ENCODE data around the gene MAGEF1. TPM values are rescaled to one million over a fixed set of nuclear protein-coding genes. Genes with fewer than 3 reads are reported as not detected.

MAGEF1 gene
- total and polyA plus RNA-seq, 9 of the 15 experiments (the other 6 are each of a cell fraction or from before 2014, with no cell fraction given) = 1.5 to 39.1 (median 19.8) TPM

DNA sequence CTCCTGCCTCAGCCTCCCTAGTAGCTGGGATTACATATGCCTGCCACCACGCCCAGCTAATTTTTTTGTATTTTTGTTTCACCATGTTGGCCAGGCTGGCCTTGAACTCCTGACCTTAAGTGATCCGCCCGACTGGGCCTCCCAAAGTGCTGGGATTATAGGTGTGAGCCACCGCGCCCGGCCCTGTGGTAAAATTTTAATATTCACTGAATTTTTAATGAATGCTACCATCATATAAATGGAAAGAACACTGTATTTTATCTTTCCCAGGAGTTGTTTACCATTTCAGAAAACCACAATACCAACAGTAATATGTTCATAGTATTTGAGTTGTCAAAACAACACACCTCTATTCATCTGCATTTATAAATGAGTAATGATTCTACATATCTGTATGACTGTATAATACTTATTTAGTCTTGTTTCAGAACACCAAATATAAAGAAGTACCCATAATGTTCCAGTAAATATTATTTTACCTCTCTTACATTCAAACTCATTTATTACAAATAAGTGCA is 16.2 kb upstream of the MAGEF1 start:
- no peaks in the 10 kb centered on the region for H3K9me3 ChIP-seq (replicated peaks; ENCODE audit: control insufficient read depth, insufficient read depth, low read depth, low read length)
- no peak overlapping the region for H2AFZ ChIP-seq (ENCODE audit: low read depth, low read length)
- no peak overlapping the region for H3K4me2 ChIP-seq (ENCODE audit: insufficient read depth, low read length)
- BruUV-seq (replicated peaks) = no TSS peak
- no peaks in the 10 kb centered on the region for H3K36me3 ChIP-seq (ENCODE audit: control insufficient read depth, insufficient read depth, low read length)
- TF ChIP-seq ZKSCAN8 (CRISPR knock-in tag; IDR thresholded peaks at IDR 0.05) = no peak
- TF ChIP-seq BCOR (IDR thresholded peaks at IDR 0.05) = no peak
- no peak for TF ChIP-seq ZBTB7A (IDR thresholded peaks at IDR 0.05; ENCODE audit: borderline replicate concordance, control insufficient read depth, low read depth, low read length)
- TF ChIP-seq MYBL2 (IDR thresholded peaks at IDR 0.05; ENCODE audit: low read depth) = no peak
- no peak for TF ChIP-seq MYBL2 (CRISPR knock-in tag; IDR thresholded peaks at IDR 0.05; ENCODE audit: borderline replicate concordance)
- TF ChIP-seq, protein P1, sequence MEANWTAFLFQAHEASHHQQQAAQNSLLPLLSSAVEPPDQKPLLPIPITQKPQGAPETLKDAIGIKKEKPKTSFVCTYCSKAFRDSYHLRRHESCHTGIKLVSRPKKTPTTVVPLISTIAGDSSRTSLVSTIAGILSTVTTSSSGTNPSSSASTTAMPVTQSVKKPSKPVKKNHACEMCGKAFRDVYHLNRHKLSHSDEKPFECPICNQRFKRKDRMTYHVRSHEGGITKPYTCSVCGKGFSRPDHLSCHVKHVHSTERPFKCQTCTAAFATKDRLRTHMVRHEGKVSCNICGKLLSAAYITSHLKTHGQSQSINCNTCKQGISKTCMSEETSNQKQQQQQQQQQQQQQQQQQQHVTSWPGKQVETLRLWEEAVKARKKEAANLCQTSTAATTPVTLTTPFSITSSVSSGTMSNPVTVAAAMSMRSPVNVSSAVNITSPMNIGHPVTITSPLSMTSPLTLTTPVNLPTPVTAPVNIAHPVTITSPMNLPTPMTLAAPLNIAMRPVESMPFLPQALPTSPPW (CRISPR knock-in tag; IDR thresholded peaks at IDR 0.05) = no peak
- TF ChIP-seq, protein P2, sequence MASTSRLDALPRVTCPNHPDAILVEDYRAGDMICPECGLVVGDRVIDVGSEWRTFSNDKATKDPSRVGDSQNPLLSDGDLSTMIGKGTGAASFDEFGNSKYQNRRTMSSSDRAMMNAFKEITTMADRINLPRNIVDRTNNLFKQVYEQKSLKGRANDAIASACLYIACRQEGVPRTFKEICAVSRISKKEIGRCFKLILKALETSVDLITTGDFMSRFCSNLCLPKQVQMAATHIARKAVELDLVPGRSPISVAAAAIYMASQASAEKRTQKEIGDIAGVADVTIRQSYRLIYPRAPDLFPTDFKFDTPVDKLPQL (IDR thresholded peaks at IDR 0.05; ENCODE audit: extremely low read depth, insufficient read length) = no peak
- TF ChIP-seq, protein P3, sequence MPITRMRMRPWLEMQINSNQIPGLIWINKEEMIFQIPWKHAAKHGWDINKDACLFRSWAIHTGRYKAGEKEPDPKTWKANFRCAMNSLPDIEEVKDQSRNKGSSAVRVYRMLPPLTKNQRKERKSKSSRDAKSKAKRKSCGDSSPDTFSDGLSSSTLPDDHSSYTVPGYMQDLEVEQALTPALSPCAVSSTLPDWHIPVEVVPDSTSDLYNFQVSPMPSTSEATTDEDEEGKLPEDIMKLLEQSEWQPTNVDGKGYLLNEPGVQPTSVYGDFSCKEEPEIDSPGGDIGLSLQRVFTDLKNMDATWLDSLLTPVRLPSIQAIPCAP (CRISPR knock-in tag; IDR thresholded peaks at IDR 0.05; ENCODE audit: borderline replicate concordance) = no peak
- no peak for TF ChIP-seq ZNF764 (CRISPR knock-in tag; IDR thresholded peaks at IDR 0.05; ENCODE audit: low read depth)
- TF ChIP-seq SP2 (IDR thresholded peaks at IDR 0.05; ENCODE audit: extremely low read depth, low read depth, low read length, poor library complexity, severe bottlenecking) = no peak
- TF ChIP-seq FOSL1 (tag; conservative IDR thresholded peaks at IDR 0.05) = no peak
- no peak for TF ChIP-seq STAT5B (CRISPR knock-in tag; IDR thresholded peaks at IDR 0.05)
- no peak for TF ChIP-seq ZNF668 (CRISPR knock-in tag; IDR thresholded peaks at IDR 0.05)
- no peak for TF ChIP-seq SIN3B (IDR thresholded peaks at IDR 0.05; ENCODE audit: low read depth)
- TF ChIP-seq SRF (CRISPR knock-in tag; IDR thresholded peaks at IDR 0.05) = no peak
- no peak for TF ChIP-seq PYGO2 (tag; IDR thresholded peaks at IDR 0.05)
- TF ChIP-seq, protein P4, sequence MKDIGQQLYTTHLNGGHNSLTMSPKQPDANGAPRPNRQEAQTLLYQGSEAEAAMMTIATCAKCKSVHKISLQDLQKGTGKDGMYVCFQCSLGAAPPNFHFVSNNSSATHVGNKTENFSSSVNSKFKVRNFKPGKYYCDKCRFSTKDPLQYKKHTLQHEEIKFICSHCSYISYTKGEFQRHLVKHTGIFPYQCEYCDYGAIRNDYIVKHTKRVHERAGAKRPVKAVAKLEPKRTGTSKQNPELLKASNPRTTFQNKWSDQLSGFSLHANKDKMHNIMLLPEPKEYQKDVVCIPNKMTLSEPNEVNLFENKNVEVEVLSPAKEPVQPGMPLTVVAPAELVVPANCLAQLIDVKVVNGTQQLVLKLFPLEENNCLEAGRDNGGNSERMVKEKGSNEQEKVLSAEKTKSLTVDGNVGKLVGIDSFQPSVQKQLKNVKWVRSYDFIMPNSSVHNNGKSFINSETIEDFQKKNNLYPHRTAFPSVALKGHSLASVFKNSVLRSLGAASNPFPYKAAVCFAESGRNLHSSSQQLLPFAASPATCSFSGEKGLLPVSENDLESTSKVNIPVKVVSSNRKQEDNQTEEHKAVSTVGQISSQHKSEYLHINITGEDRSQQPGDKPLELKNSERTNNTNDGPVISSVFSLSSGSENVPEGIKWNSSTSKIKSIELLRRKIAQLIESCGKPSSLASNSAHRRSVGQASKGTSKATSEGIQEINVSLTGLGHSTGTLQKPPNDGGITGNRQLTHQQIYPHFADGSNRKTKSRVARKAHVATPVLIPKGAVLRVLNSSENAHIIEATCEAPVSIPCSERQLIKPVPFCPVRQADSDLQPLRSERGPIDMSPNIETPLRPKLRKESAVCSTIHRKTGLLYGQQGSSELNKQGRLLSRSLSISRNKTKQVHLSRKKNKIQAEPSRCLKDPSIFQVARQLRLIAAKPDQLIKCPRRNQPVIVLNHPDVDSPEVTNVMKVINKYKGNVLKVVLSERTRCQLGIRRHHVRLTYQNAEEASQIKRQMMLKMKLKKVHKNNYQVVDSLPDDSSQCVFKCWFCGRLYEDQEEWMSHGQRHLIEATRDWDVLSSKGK (CRISPR knock-in tag; IDR thresholded peaks at IDR 0.05) = no peak
- H3K27me3 ChIP-seq (ENCODE audit: control insufficient read depth in 2 of 2, insufficient read depth in 2 of 2, low read length in 2 of 2) = peaks cover 14 to 31% of the 10 kb centered on the region in 2 experiments; a peak in 4 of 5 replicates
- H3K79me2 ChIP-seq (ENCODE audit: control insufficient read depth, insufficient read depth, low read length) = no peaks in the 10 kb centered on the region
- DNase-seq (ENCODE audit: extremely low read depth in 1 of 4, low spot score in 3 of 4) = no peak
- ChIA-PET POLR2A (no interaction called here), CTCF (ENCODE audit: low intra/inter-chr PET ratio) (no interaction called here)
- intact Hi-C loops (cut with micrococcal nuclease) (loop anchor here (5.0 kb wide), 2 partner anchors 49 to 146 kb away; no protein-coding TSS in a partner anchor), in situ Hi-C loops (cut with MboI) (no loop called here)
- no peak overlapping the region for H3K4me3 ChIP-seq
- FAIRE-seq = no peak
- H3K27ac ChIP-seq (ENCODE audit: extremely low read depth, low read depth, low read length) = no peak overlapping the region
- ATAC-seq = no peak
- H3K9me1 ChIP-seq (ENCODE audit: control insufficient read depth, insufficient read depth, low read length) = no peaks in the 10 kb centered on the region
- WGBS (ENCODE audit: insufficient coverage, low coverage, missing lambda C conversion rate) = 16% methylated on average over 6 of the region's 6 CpGs
- H3K9ac ChIP-seq (ENCODE audit: insufficient read depth in 1 of 2, low read depth in 2 of 2, low read length in 2 of 2) = no peak overlapping the region
- H3K4me1 ChIP-seq (replicated peaks in 1 of 2; ENCODE audit: control insufficient read depth in 2 of 2, insufficient read depth in 2 of 2, low read length in 2 of 2) = no peaks in the 10 kb centered on the region
- H4K20me1 ChIP-seq (replicated peaks; ENCODE audit: control insufficient read depth, insufficient read depth, low read length) = no peaks in the 10 kb centered on the region
